IMR-90 (cell line): ENCODE data around the gene HSP90AB1. TPM values are rescaled to one million over a fixed set of nuclear protein-coding genes. Genes with fewer than 3 reads are reported as not detected.

Experiments used
- ATAC-seq: fragments of 200-7000 bp; cut with Tn5 transposase; 2 replicates; pipeline ENCODE4 v1.9.1; 2020; ENCODE audit warnings: low read depth, mild to moderate bottlenecking, moderate library complexity
- BruUV-seq: library from RNA; stranded (reverse); fragments of 400-500 nt; replicated peaks from 2 replicates; lab custom pipeline; 2021; lab: Mats Ljungman, UMichigan
- CTCF ChIA-PET: fragments of 300-600 bp; formaldehyde crosslinking; extraction: SDS; loops from one replicate; lab custom pipeline; 2021; ENCODE audit warnings: antibody characterized with exemption; lab: Yijun Ruan, JAX
- POLR2A ChIA-PET: fragments of 300-600 bp; sonication (Branson Sonifier 250); formaldehyde crosslinking; loops from one replicate; lab custom pipeline; 2022; ENCODE audit warnings: antibody characterized with exemption; ENCODE audit not compliant: unreplicated experiment; lab: Charles Lee
- DNase-seq: peaks from one replicate; pipeline ENCODE4 v3.0.0; 2013
- H2AFZ ChIP-seq: replicated peaks from 2 replicates; pipeline ENCODE3; 2013; ENCODE audit warnings: low read length, mild to moderate bottlenecking; ENCODE audit not compliant: poor library complexity
- H2AK5ac ChIP-seq: 2 replicates; pipeline ENCODE4 v1.6.1; 2013; ENCODE audit warnings: low read depth, low read length, inconsistent platforms
- H2AK9ac ChIP-seq: replicated peaks from 2 replicates; pipeline ENCODE3; 2013; ENCODE audit warnings: mild to moderate bottlenecking, low read depth, low read length, moderate library complexity; ENCODE audit not compliant: poor library complexity
- H2BK120ac ChIP-seq: 2 replicates; pipeline ENCODE4 v1.6.1; 2013; ENCODE audit warnings: low read depth, low read length, inconsistent platforms
- H2BK15ac ChIP-seq: 3 replicates; pipeline ENCODE4 v1.6.1; 2013; ENCODE audit warnings: low read depth, low read length, inconsistent platforms
- H2BK20ac ChIP-seq: 2 replicates; pipeline ENCODE4 v1.6.1; 2013; ENCODE audit warnings: low read depth, mild to moderate bottlenecking, inconsistent platforms, low read length, moderate library complexity
- H2BK5ac ChIP-seq: 2 replicates; pipeline ENCODE4 v1.6.1; 2013; ENCODE audit warnings: mild to moderate bottlenecking, low read depth, low read length, inconsistent platforms; ENCODE audit not compliant: poor library complexity, severe bottlenecking
- H3K14ac ChIP-seq: replicated peaks from 2 replicates; pipeline ENCODE4 v1.6.1; 2013; ENCODE audit warnings: low read depth, low read length, inconsistent platforms
- H3K18ac ChIP-seq: 2 replicates; pipeline ENCODE4 v1.6.1; 2013; ENCODE audit warnings: low read depth, low read length, control low read depth
- H3K23ac ChIP-seq: 2 replicates; pipeline ENCODE4 v1.6.1; 2013; ENCODE audit warnings: low read depth, low read length, inconsistent platforms
- H3K27ac ChIP-seq: 2 replicates; pipeline ENCODE4 v1.5.1; 2013; ENCODE audit warnings: mild to moderate bottlenecking, control low read depth, low read length; ENCODE audit not compliant: insufficient read depth
- H3K27me3 ChIP-seq: 2 replicates; pipeline ENCODE4 v1.6.1; 2013; ENCODE audit warnings: low read length; ENCODE audit not compliant: control insufficient read depth, insufficient read depth
- H3K36me3 ChIP-seq: 2 replicates; pipeline ENCODE4 v1.6.1; 2013; ENCODE audit warnings: low read length, mixed read lengths; ENCODE audit not compliant: control insufficient read depth, insufficient read depth
- H3K4ac ChIP-seq: 2 replicates; pipeline ENCODE4 v1.6.1; 2013; ENCODE audit warnings: low read depth, low read length, inconsistent platforms
- H3K4me1 ChIP-seq: 2 replicates; pipeline ENCODE4 v1.6.1; 2013; ENCODE audit warnings: low read length, mixed read lengths; ENCODE audit not compliant: control insufficient read depth, insufficient read depth
- H3K4me2 ChIP-seq: 2 replicates; pipeline ENCODE4 v1.6.1; 2013; ENCODE audit warnings: low read depth, mild to moderate bottlenecking, control low read depth, low read length, moderate library complexity
- H3K4me3 ChIP-seq: 2 replicates; pipeline ENCODE4 v1.5.1; 2013; ENCODE audit warnings: low read depth, mild to moderate bottlenecking, control low read depth, low read length, moderate library complexity; ENCODE audit not compliant: insufficient read depth
- H3K56ac ChIP-seq: 2 replicates; pipeline ENCODE4 v1.6.1; 2013; ENCODE audit warnings: low read length, inconsistent platforms; ENCODE audit not compliant: insufficient read depth; ENCODE audit errors: extremely low read depth
- H3K79me1 ChIP-seq, 2 experiments: 2 replicates each; pipeline ENCODE4 v1.6.1; 2013; ENCODE audit warnings: low read length in 2 of 2, inconsistent platforms in 1 of 2, low read depth in 1 of 2
- H3K9ac ChIP-seq: 2 replicates; pipeline ENCODE4 v1.6.1; 2013; ENCODE audit warnings: low read depth, low read length, control low read depth
- H3K9me1 ChIP-seq: 2 replicates; pipeline ENCODE4 v1.6.1; 2013; ENCODE audit warnings: low read length, inconsistent platforms; ENCODE audit not compliant: insufficient read depth
- H3K9me3 ChIP-seq: 2 replicates; pipeline ENCODE4 v1.6.1; 2013; ENCODE audit warnings: low read length; ENCODE audit not compliant: control insufficient read depth, insufficient read depth
- H4K20me1 ChIP-seq: 2 replicates; pipeline ENCODE4 v1.6.1; 2013; ENCODE audit warnings: low read length, inconsistent platforms; ENCODE audit not compliant: insufficient read depth
- H4K5ac ChIP-seq: 2 replicates; pipeline ENCODE4 v1.6.1; 2013; ENCODE audit warnings: mild to moderate bottlenecking, low read depth, low read length, control low read depth
- H4K8ac ChIP-seq, 2 experiments: 2 replicates each; pipeline ENCODE4 v1.6.1; 2013; ENCODE audit warnings: low read depth in 2 of 2, low read length in 2 of 2, control low read depth in 1 of 2, inconsistent platforms in 1 of 2
- H4K91ac ChIP-seq: 2 replicates; pipeline ENCODE4 v1.6.1; 2013; ENCODE audit warnings: low read depth, low read length, inconsistent platforms; ENCODE audit not compliant: insufficient read depth
- BHLHE40 ChIP-seq: fragments of 150-350 bp; IDR thresholded peaks from 2 replicates; pipeline ENCODE4 v1.6.1; 2016; ENCODE audit warnings: mild to moderate bottlenecking, low read depth, low read length
- CEBPB ChIP-seq: IDR thresholded peaks from 2 replicates; pipeline ENCODE4 v1.6.1; 2012; ENCODE audit warnings: low read depth, low read length, improper control_type of control experiment
- CHD1 ChIP-seq: IDR thresholded peaks from 2 replicates; pipeline ENCODE4 v1.6.1; 2012; ENCODE audit warnings: low read depth, low read length, improper control_type of control experiment
- FOS ChIP-seq: fragments of 150-350 bp; IDR thresholded peaks from 2 replicates; pipeline ENCODE4 v1.6.1; 2016; ENCODE audit warnings: low read depth, low read length
- MAFK ChIP-seq: IDR thresholded peaks from 2 replicates; pipeline ENCODE4 v1.6.1; 2012; ENCODE audit warnings: low read depth, low read length, improper control_type of control experiment
- MAZ ChIP-seq: IDR thresholded peaks from 2 replicates; pipeline ENCODE4 v1.6.1; 2012; ENCODE audit warnings: low read depth, mild to moderate bottlenecking, low read length, improper control_type of control experiment, moderate library complexity, borderline replicate concordance
- MXI1 ChIP-seq: IDR thresholded peaks from 2 replicates; pipeline ENCODE4 v1.6.1; 2012; ENCODE audit warnings: low read depth, mild to moderate bottlenecking, low read length, moderate library complexity, borderline replicate concordance
- NFE2L2 ChIP-seq: fragments of 150-350 bp; IDR thresholded peaks from 2 replicates; pipeline ENCODE4 v1.6.1; 2016; ENCODE audit warnings: low read depth, mild to moderate bottlenecking, low read length
- POLR2A ChIP-seq: IDR thresholded peaks from 2 replicates; pipeline ENCODE4 v1.6.1; 2012; ENCODE audit warnings: mild to moderate bottlenecking, low read depth, low read length
- RAD21 ChIP-seq: IDR thresholded peaks from 2 replicates; pipeline ENCODE4 v1.6.1; 2012; ENCODE audit warnings: low read length, improper control_type of control experiment
- RCOR1 ChIP-seq: IDR thresholded peaks from 2 replicates; pipeline ENCODE4 v1.6.1; 2012; ENCODE audit warnings: mild to moderate bottlenecking, low read length, improper control_type of control experiment; ENCODE audit not compliant: insufficient replicate concordance
- RFX5 ChIP-seq: IDR thresholded peaks from 2 replicates; pipeline ENCODE4 v1.8.0; 2012; ENCODE audit warnings: low read depth, mild to moderate bottlenecking, low read length, moderate library complexity
- SMC3 ChIP-seq: fragments of 150-350 bp; IDR thresholded peaks from 2 replicates; pipeline ENCODE4 v1.6.1; 2016; ENCODE audit warnings: low read depth, mild to moderate bottlenecking, antibody characterized with exemption, low read length, moderate library complexity
- WGBS, 2 experiments: methylation state at CpG; one replicate each; pipeline versions ENCODE4 v1.1.5 to v1.1.7; 2013; ENCODE audit warnings: missing lambda C conversion rate in 2 of 2; ENCODE audit not compliant: insufficient read length in 1 of 2; ENCODE audit errors: extremely low coverage in 2 of 2; 5-methylcytosine and 5-hydroxymethylcytosine counted together
- dilution Hi-C: fragments of 300-500 bp; cut with HindIII; formaldehyde crosslinking; loops from one replicate; pipeline ENCODE4 v1.14.3; 2018; ENCODE audit warnings: low sequenced_read_pairs; ENCODE audit not compliant: unreplicated experiment
- in situ Hi-C: fragments of 300-500 bp; cut with MboI; formaldehyde crosslinking; loops from 3 replicates; pipeline ENCODE4 v1.14.3; 2019; ENCODE audit warnings: low sequenced_read_pairs, inconsistent platforms, mixed read lengths
- intact Hi-C: fragments of 100-400 bp; cut with micrococcal nuclease; formaldehyde crosslinking; loops from 2 replicates; pipeline ENCODE4 v1.10.0; 2022
- polyA plus RNA-seq, 3 experiments: library from polyadenylated mRNA; depleted of rRNA; stranded (reverse); fragments of >200 nt; gene quantifications; 2 replicates each; pipeline ENCODE4 v1.2.3, GENCODE V29; 2012; ENCODE audit warnings: low replicate concordance in 1 of 3
- total RNA-seq: library from RNA; depleted of rRNA; stranded (reverse); fragments of >200 nt; gene quantifications from 2 replicates; pipeline ENCODE4 v1.2.3, GENCODE V29; 2012
- TF ChIP-seq, protein P1 (sequence below): fragments of 150-350 bp; IDR thresholded peaks from 2 replicates; pipeline ENCODE4 v1.6.1; 2017; ENCODE audit warnings: mild to moderate bottlenecking, antibody characterized with exemption, low read length, low read depth
- TF ChIP-seq, protein P2 (sequence below): fragments of 150-350 bp; IDR thresholded peaks from 2 replicates; pipeline ENCODE4 v1.6.1; 2016; ENCODE audit warnings: low read depth, mild to moderate bottlenecking, low read length, moderate library complexity, borderline replicate concordance
- TF ChIP-seq, protein P3 (sequence below): conservative IDR thresholded peaks from 2 replicates; pipeline ENCODE4 v1.5.1; 2012; ENCODE audit warnings: mild to moderate bottlenecking, low read depth, low read length, improper control_type of control experiment

Gene HSP90AB1
- total and polyA plus RNA-seq, 2 of the 4 experiments (the other 2 are of a cell fraction): 887 to 1,307 TPM

DNA sequence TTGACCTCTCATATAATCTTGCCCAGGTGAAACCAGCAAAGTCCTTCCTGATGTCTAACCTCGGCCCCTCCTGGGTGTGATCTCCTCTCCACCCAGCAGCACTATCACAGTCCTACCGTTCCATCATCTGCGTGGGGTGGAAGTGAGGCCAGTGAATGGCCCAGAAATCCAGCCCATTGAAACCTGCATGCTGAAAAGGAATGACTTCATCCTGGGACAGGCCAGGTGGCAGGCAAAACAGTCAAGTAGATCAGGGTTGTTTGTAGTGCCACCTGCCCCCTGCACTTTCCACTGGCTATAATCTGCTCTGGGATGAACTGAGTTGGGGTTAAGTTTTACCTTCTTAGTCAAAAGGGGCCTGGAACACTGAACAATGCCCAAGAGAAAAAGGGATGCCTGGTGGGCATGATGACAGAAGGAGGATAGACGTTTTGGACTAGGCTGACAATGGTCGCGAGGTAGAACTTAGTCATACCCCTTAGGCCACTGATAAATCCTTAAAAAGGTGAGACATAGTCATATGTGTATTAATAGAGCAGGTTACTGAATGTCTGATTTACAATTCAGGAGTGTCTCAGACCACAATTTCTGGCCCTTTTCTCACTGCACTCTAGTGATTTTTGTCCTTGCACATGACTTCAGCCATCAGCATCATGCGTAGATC, 8.1 kb upstream of the HSP90AB1 start:
- Histone ChIP-seq H4K20me1 (no peaks in the 10 kb centered on the region), H3K9me1 (peaks cover 4% of the 10 kb centered on the region), H3K4me3 (no peak overlapping the region), H4K8ac (no peak overlapping the region), H2BK5ac (no peak overlapping the region), H2BK120ac (no peak overlapping the region), H3K27ac (no peak overlapping the region), H2AK9ac (no peak overlapping the region), H2AFZ (peak overlapping the region; percentile 9), H4K5ac (no peak overlapping the region), H3K9ac (no peak overlapping the region), H3K27me3 (no peaks in the 10 kb centered on the region), H3K18ac (no peak overlapping the region), H3K14ac (no peak overlapping the region), H3K23ac (no peak overlapping the region), H3K79me1 (0 out of 4 replicates have a peak, but pooled peaks cover 0 to 4% of the 10 kb centered on the region in 2 experiments), H3K56ac (no peak overlapping the region), H2BK20ac (no peak overlapping the region), H2AK5ac (no peak overlapping the region), H3K4ac (no peak overlapping the region), H3K4me1 (peaks cover 13% of the 10 kb centered on the region), H2BK15ac (no peak overlapping the region), H3K36me3 (no peaks in the 10 kb centered on the region), H3K4me2 (no peak overlapping the region), H3K9me3 (no peaks in the 10 kb centered on the region), H4K91ac (no peak overlapping the region)
- DNase-seq: no peak
- ChIA-PET CTCF (interaction anchor here (0.6 kb wide), 1 partner anchor 1190 kb away, joined by 3 read pairs; no protein-coding TSS in a partner anchor), POLR2A (no interaction called here)
- dilution Hi-C loops: no loop called here
- no peak for TF ChIP-seq MAZ
- no peak for TF ChIP-seq MAFK
- no peak for TF ChIP-seq BHLHE40
- TF ChIP-seq, protein P1, sequence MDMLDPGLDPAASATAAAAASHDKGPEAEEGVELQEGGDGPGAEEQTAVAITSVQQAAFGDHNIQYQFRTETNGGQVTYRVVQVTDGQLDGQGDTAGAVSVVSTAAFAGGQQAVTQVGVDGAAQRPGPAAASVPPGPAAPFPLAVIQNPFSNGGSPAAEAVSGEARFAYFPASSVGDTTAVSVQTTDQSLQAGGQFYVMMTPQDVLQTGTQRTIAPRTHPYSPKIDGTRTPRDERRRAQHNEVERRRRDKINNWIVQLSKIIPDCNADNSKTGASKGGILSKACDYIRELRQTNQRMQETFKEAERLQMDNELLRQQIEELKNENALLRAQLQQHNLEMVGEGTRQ: no peak
- no peak for TF ChIP-seq RAD21
- no peak for TF ChIP-seq SMC3
- TF ChIP-seq RCOR1: no peak
- TF ChIP-seq MXI1: no peak
- no peak for TF ChIP-seq CEBPB
- no peak for TF ChIP-seq RFX5
- TF ChIP-seq POLR2A: no peak
- TF ChIP-seq, protein P2, sequence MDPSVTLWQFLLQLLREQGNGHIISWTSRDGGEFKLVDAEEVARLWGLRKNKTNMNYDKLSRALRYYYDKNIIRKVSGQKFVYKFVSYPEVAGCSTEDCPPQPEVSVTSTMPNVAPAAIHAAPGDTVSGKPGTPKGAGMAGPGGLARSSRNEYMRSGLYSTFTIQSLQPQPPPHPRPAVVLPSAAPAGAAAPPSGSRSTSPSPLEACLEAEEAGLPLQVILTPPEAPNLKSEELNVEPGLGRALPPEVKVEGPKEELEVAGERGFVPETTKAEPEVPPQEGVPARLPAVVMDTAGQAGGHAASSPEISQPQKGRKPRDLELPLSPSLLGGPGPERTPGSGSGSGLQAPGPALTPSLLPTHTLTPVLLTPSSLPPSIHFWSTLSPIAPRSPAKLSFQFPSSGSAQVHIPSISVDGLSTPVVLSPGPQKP: no peak
- no peak for TF ChIP-seq NFE2L2
- TF ChIP-seq, protein P3, sequence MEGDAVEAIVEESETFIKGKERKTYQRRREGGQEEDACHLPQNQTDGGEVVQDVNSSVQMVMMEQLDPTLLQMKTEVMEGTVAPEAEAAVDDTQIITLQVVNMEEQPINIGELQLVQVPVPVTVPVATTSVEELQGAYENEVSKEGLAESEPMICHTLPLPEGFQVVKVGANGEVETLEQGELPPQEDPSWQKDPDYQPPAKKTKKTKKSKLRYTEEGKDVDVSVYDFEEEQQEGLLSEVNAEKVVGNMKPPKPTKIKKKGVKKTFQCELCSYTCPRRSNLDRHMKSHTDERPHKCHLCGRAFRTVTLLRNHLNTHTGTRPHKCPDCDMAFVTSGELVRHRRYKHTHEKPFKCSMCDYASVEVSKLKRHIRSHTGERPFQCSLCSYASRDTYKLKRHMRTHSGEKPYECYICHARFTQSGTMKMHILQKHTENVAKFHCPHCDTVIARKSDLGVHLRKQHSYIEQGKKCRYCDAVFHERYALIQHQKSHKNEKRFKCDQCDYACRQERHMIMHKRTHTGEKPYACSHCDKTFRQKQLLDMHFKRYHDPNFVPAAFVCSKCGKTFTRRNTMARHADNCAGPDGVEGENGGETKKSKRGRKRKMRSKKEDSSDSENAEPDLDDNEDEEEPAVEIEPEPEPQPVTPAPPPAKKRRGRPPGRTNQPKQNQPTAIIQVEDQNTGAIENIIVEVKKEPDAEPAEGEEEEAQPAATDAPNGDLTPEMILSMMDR: no peak
- no peak for TF ChIP-seq FOS
- TF ChIP-seq CHD1: no peak
- WGBS, 2 experiments: no CpG with 5 or more reads among the region's 7 CpGs
- in situ Hi-C loops: loop anchor here (5.0 kb wide), 1 partner anchor 132 kb away; no protein-coding TSS in a partner anchor
- intact Hi-C loops: no loop called here
- no peak for ATAC-seq
- no TSS peak for BruUV-seq
